ENCODE results near the gene FLAD1. TPM values are rescaled to one million over a fixed set of nuclear protein-coding genes. Genes with fewer than 3 reads are reported as not detected.

The FLAD1 gene
- total and polyA plus RNA-seq, 2 donors (not counting 3 experiments of a cell fraction or from before 2014, with no cell fraction given), result 42.2 to 59.1 TPM

- H2AFZ ChIP-seq (ENCODE audit: low read depth, low read length), result peak within 1 kb of the TSS; percentile 93
- peak within 1 kb of the TSS; percentile 69 for H3K9ac ChIP-seq (replicated peaks; ENCODE audit: extremely low read depth, insufficient read depth, low read length)
- no peaks in the 10 kb centered on the region for H3K36me3 ChIP-seq (ENCODE audit: control insufficient read depth in 2 of 2, extremely low read depth in 1 of 2, insufficient read depth in 2 of 2, low read length in 2 of 2)
- H4K20me1 ChIP-seq (replicated peaks; ENCODE audit: control insufficient read depth, extremely low read depth, insufficient read depth, low read length), result no peaks in the 10 kb centered on the region
- peak within 1 kb of the TSS; percentile 57 to 94 (median 65) for H3K4me3 ChIP-seq (replicated peaks in 1 of 3; ENCODE audit: insufficient read depth in 1 of 3, low read depth in 1 of 3, low read length in 3 of 3)
- ChIA-PET POLR2A (no interaction called here), CTCF (interaction anchor here (1.0 to 6.5 kb wide), 5 partner anchors 9 to 82 kb away, joined by 3 to 87 read pairs (median 4); partner anchors contain the start of genes LENEP, PYGO2 and SHC1)
- peak within 1 kb of the TSS; percentile 87 for H3K4me2 ChIP-seq (ENCODE audit: insufficient read depth, low read length)
- H3K9me3 ChIP-seq (replicated peaks; ENCODE audit: control insufficient read depth, insufficient read depth, low read length), result no peaks in the 10 kb centered on the region
- H3K27ac ChIP-seq (ENCODE audit: insufficient read depth, low read depth, low read length), result peak within 1 kb of the TSS; percentile 63
- no peak for TF ChIP-seq JUN (IDR thresholded peaks at IDR 0.05; ENCODE audit: borderline replicate concordance, insufficient read depth, insufficient read length, low read depth)
- TF ChIP-seq MYC (IDR thresholded peaks at IDR 0.05; ENCODE audit: low read depth, low read length), result no peak
- no peak for TF ChIP-seq POLR2AphosphoS5 (IDR thresholded peaks at IDR 0.05; ENCODE audit: insufficient read depth, low read depth, low read length)
- TF ChIP-seq, protein P1, sequence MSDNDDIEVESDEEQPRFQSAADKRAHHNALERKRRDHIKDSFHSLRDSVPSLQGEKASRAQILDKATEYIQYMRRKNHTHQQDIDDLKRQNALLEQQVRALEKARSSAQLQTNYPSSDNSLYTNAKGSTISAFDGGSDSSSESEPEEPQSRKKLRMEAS (IDR thresholded peaks at IDR 0.05; ENCODE audit: insufficient read depth, insufficient read length), result no peak
- TF ChIP-seq POLR2A (IDR thresholded peaks at IDR 0.05; ENCODE audit: low read depth, low read length), result no peak
- no peak for TF ChIP-seq FOS (IDR thresholded peaks at IDR 0.05; ENCODE audit: borderline replicate concordance, insufficient read depth, low read length)
- no peak for TF ChIP-seq GATA2 (IDR thresholded peaks at IDR 0.05; ENCODE audit: insufficient read depth, insufficient read length, low read depth, low read length)
- no peak for TF ChIP-seq EZH2 (IDR thresholded peaks at IDR 0.05; ENCODE audit: borderline replicate concordance, low read depth, low read length, severe bottlenecking)
- TF ChIP-seq, protein P2, sequence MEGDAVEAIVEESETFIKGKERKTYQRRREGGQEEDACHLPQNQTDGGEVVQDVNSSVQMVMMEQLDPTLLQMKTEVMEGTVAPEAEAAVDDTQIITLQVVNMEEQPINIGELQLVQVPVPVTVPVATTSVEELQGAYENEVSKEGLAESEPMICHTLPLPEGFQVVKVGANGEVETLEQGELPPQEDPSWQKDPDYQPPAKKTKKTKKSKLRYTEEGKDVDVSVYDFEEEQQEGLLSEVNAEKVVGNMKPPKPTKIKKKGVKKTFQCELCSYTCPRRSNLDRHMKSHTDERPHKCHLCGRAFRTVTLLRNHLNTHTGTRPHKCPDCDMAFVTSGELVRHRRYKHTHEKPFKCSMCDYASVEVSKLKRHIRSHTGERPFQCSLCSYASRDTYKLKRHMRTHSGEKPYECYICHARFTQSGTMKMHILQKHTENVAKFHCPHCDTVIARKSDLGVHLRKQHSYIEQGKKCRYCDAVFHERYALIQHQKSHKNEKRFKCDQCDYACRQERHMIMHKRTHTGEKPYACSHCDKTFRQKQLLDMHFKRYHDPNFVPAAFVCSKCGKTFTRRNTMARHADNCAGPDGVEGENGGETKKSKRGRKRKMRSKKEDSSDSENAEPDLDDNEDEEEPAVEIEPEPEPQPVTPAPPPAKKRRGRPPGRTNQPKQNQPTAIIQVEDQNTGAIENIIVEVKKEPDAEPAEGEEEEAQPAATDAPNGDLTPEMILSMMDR (IDR thresholded peaks at IDR 0.05; ENCODE audit: extremely low read depth in 1 of 2, insufficient read depth in 1 of 2, low read depth in 1 of 2, low read length in 2 of 2), result no peak
- BruUV-seq (replicated peaks), result no TSS peak
- DNase-seq (ENCODE audit: low read depth, low spot score), result peak; percentile 54
- H3K79me2 ChIP-seq (ENCODE audit: control insufficient read depth, insufficient read depth, low read length), result peaks cover 16% of the 10 kb centered on the region
- intact Hi-C loops (cut with micrococcal nuclease) (loop anchor here (1.0 to 5.0 kb wide), 8 partner anchors 15 to 445 kb away; partner anchors contain the start of genes ADAM15, PBXIP1 and UBE2Q1), dilution Hi-C loops (cut with MboI; ENCODE audit: extremely low pct_ligation_motif_present, low sequenced_read_pairs) (no loop called here)
- H3K9me1 ChIP-seq (replicated peaks; ENCODE audit: control insufficient read depth, extremely low read depth, insufficient read depth, low read length), result no peaks in the 10 kb centered on the region
- no peaks in the 10 kb centered on the region for H3K27me3 ChIP-seq (ENCODE audit: control insufficient read depth in 2 of 2, insufficient read depth in 2 of 2, low read length in 2 of 2)
- H3K4me1 ChIP-seq (ENCODE audit: control insufficient read depth, extremely low read depth, insufficient read depth, low read length), result peaks cover 25% of the 10 kb centered on the region
- FAIRE-seq, result peak; percentile 48
Measured at GRCh38 chr1:155002464-155003226, 19.5 kb downstream of the FLAD1 start, which contains the start of gene ZBTB7B. ZBTB7B (plus strand) TSS chr1:155002802; CDS start chr1:155014661, 11,859 bp downstream.
